Hepatocyte (in vitro differentiated cells): ENCODE data around the gene DAP. TPM values are rescaled to one million over a fixed set of nuclear protein-coding genes. Genes with fewer than 3 reads are reported as not detected.

ENCODE experiments used
- DNase-seq: peaks from one replicate; pipeline ENCODE4 v3.0.0-alpha.2; 2016; ENCODE audit warnings: low spot score
- H2AFZ ChIP-seq: fragments of 200-600 bp; sonication (generic); 2 replicates; pipeline ENCODE4 v1.6.0; 2016; ENCODE audit warnings: antibody characterized with exemption, mild to moderate bottlenecking
- H3K27ac ChIP-seq: fragments of 200-600 bp; sonication (generic); 2 replicates; pipeline ENCODE4 v1.5.1; 2016; ENCODE audit warnings: mild to moderate bottlenecking
- H3K27me3 ChIP-seq: fragments of 200-600 bp; sonication (generic); 2 replicates; pipeline ENCODE4 v1.6.1; 2016
- H3K36me3 ChIP-seq: fragments of 200-600 bp; sonication (generic); replicated peaks from 2 replicates; pipeline ENCODE4 v1.5.1; 2016; ENCODE audit warnings: low read depth; ENCODE audit not compliant: insufficient read depth
- H3K4me1 ChIP-seq: fragments of 200-600 bp; sonication (generic); 2 replicates; pipeline ENCODE4 v1.5.1; 2016; ENCODE audit warnings: mild to moderate bottlenecking, moderate library complexity; ENCODE audit not compliant: insufficient read depth
- H3K4me2 ChIP-seq: fragments of 200-600 bp; sonication (generic); 2 replicates; pipeline ENCODE4 v1.6.0; 2016
- H3K4me3 ChIP-seq: fragments of 200-600 bp; sonication (generic); 2 replicates; pipeline ENCODE4 v1.5.1; 2016; ENCODE audit warnings: mild to moderate bottlenecking
- H3K79me2 ChIP-seq: fragments of 200-600 bp; sonication (generic); 2 replicates; pipeline ENCODE4 v1.6.0; 2017; ENCODE audit warnings: mild to moderate bottlenecking
- H3K9me2 ChIP-seq: fragments of 200-600 bp; sonication (generic); replicated peaks from 2 replicates; pipeline ENCODE4 v1.6.0; 2017; ENCODE audit warnings: mild to moderate bottlenecking; ENCODE audit not compliant: insufficient read depth
- H3K9me3 ChIP-seq: fragments of 200-600 bp; sonication (generic); 2 replicates; pipeline ENCODE4 v1.5.1; 2016; ENCODE audit warnings: low read depth, mild to moderate bottlenecking
- H4K20me1 ChIP-seq: fragments of 200-600 bp; sonication (generic); 2 replicates; pipeline ENCODE4 v1.6.0; 2016; ENCODE audit warnings: mild to moderate bottlenecking; ENCODE audit not compliant: insufficient read depth, poor library complexity, severe bottlenecking
- EZH2 ChIP-seq: fragments of 200-600 bp; sonication (generic); IDR thresholded peaks from 2 replicates; pipeline ENCODE4 v1.6.1; 2016; ENCODE audit warnings: antibody characterized with exemption, mild to moderate bottlenecking, borderline replicate concordance
- EZH2phosphoT487 ChIP-seq: fragments of 200-600 bp; sonication (generic); IDR thresholded peaks from one replicate; pipeline ENCODE4 v1.6.1; 2018; ENCODE audit warnings: antibody characterized with exemption, mild to moderate bottlenecking, low read depth, moderate library complexity; ENCODE audit not compliant: unreplicated experiment, severe bottlenecking
- WGBS: methylation state at CpG from one replicate; pipeline ENCODE4 v1.1.6; 2016; ENCODE audit warnings: low lambda C conversion rate; ENCODE audit errors: missing lambda C conversion rate; 5-methylcytosine and 5-hydroxymethylcytosine counted together
- polyA plus RNA-seq: library from polyadenylated mRNA; unstranded; fragments of >200 nt; fragmentation: Nextera tagmentation; extraction: Ambion mirVana; gene quantifications from 2 replicates; pipeline ENCODE4 v1.2.1, GENCODE V29; 2016
- total RNA-seq: library from RNA; depleted of rRNA; stranded (reverse); fragments of >200 nt; gene quantifications from 2 replicates; pipeline ENCODE4 v1.2.3, GENCODE V29; 2014
- TF ChIP-seq, protein P1 (sequence below): fragments of 200-600 bp; sonication (generic); IDR thresholded peaks from 2 replicates; pipeline ENCODE4 v1.5.1; 2016; ENCODE audit warnings: antibody characterized with exemption, mild to moderate bottlenecking; ENCODE audit not compliant: poor library complexity

Gene DAP
- total and polyA plus RNA-seq, 2 experiments from 2014 or later = 74.8 to 196 TPM

DNA sequence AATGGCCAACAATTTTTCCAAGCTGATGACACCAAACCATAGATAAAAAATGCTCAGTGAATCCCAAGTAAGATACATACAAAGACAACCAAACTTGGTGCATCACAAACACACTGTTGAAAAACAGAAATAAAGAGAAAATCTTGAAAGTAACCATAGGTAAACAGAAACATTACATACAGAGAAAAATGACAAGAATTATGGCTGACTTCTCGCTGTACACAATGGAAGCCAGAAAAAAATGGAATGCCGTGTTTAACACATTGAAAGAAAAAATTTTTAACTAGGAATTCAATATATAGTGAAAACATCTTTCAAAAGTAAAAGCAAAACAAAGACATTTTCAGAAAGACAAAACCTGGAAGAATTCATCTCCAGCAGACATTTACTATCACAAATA lies 20.6 kb downstream of the DAP start:
- WGBS = 100% methylated on average over 2 of the region's 2 CpGs

DNA sequence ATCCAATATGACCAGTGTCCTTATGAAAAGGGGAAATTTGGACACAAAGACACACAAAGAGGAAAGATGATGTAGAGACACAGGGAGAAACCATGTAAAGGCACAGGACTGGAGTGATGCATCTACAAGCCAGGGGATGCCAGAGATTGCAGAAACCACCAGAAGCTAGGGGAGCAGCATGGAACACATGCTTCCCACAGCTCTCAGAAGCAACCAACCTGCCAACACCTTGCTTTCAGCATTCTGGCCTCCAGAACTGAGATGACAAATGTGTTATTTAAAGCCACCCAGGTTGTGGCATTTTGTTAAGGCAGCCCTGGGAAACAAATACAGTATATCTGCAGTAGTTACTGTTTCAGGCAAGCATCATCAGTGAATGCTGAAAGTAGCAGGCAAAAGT lies 23.2 kb downstream of the DAP start:
- Histone ChIP-seq H4K20me1 (peaks cover 14% of the 10 kb centered on the region), H2AFZ (no peak overlapping the region), H3K27me3 (no peaks in the 10 kb centered on the region), H3K9me3 (peaks cover 5% of the 10 kb centered on the region), H3K79me2 (peaks cover 76% of the 10 kb centered on the region), H3K36me3 (no peaks in the 10 kb centered on the region), H3K4me2 (no peak overlapping the region), H3K27ac (no peak overlapping the region), H3K9me2 (no peaks in the 10 kb centered on the region), H3K4me1 (peaks cover 12% of the 10 kb centered on the region), H3K4me3 (no peak overlapping the region)
- TF ChIP-seq, protein P1, sequence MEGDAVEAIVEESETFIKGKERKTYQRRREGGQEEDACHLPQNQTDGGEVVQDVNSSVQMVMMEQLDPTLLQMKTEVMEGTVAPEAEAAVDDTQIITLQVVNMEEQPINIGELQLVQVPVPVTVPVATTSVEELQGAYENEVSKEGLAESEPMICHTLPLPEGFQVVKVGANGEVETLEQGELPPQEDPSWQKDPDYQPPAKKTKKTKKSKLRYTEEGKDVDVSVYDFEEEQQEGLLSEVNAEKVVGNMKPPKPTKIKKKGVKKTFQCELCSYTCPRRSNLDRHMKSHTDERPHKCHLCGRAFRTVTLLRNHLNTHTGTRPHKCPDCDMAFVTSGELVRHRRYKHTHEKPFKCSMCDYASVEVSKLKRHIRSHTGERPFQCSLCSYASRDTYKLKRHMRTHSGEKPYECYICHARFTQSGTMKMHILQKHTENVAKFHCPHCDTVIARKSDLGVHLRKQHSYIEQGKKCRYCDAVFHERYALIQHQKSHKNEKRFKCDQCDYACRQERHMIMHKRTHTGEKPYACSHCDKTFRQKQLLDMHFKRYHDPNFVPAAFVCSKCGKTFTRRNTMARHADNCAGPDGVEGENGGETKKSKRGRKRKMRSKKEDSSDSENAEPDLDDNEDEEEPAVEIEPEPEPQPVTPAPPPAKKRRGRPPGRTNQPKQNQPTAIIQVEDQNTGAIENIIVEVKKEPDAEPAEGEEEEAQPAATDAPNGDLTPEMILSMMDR = no peak
- TF ChIP-seq EZH2phosphoT487 = no peak
- TF ChIP-seq EZH2 = no peak
- no peak for DNase-seq

More for the DNA sequence above, 20.6 kb downstream of the DAP start:
- no peak overlapping the region for H3K4me3 ChIP-seq
- no peak overlapping the region for H3K4me2 ChIP-seq
- peaks cover 7% of the 10 kb centered on the region for H3K36me3 ChIP-seq
- TF ChIP-seq, protein P1 = no peak
- TF ChIP-seq EZH2phosphoT487 (no peak), EZH2 (no peak)
- H3K9me3 ChIP-seq = peaks cover 5% of the 10 kb centered on the region
- no peaks in the 10 kb centered on the region for H3K4me1 ChIP-seq
- H3K9me2 ChIP-seq = no peaks in the 10 kb centered on the region
- no peaks in the 10 kb centered on the region for H3K27me3 ChIP-seq
- H4K20me1 ChIP-seq = peaks cover under 1% of the 10 kb centered on the region
- no peak overlapping the region for H3K27ac ChIP-seq
- H3K79me2 ChIP-seq = peaks cover 82% of the 10 kb centered on the region
- DNase-seq = no peak
- H2AFZ ChIP-seq = no peak overlapping the region

DNA sequence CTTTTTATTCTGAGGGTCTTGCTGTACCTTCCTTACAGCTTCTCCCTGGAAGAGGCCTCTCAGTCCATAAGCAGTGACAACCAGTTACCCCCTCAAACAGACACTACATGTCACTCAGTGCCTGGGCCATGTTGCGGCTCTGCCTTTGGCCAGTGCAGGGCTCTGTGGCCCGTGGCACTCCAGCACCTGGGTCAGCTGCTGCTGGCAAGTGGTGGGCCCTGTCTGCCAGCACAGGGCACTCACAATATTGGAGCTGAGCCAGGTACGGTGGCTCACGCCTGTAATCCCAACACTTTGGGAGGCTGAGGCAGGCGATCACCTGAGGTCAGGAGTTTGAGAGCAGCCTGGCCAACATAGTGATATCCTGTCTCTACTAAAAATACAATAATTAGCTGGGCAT lies 24.2 kb downstream of the DAP start:
- H4K20me1 ChIP-seq = peaks cover 14% of the 10 kb centered on the region
- no peak for DNase-seq
- no peaks in the 10 kb centered on the region for H3K27me3 ChIP-seq
- H3K27ac ChIP-seq = no peak overlapping the region
- peaks cover 77% of the 10 kb centered on the region for H3K79me2 ChIP-seq
- H3K36me3 ChIP-seq = peaks cover 6% of the 10 kb centered on the region
- no peak overlapping the region for H2AFZ ChIP-seq
- no peak overlapping the region for H3K4me3 ChIP-seq
- H3K4me1 ChIP-seq = peaks cover 12% of the 10 kb centered on the region
- no peaks in the 10 kb centered on the region for H3K9me2 ChIP-seq
- peaks cover 5% of the 10 kb centered on the region for H3K9me3 ChIP-seq
- TF ChIP-seq EZH2phosphoT487 = no peak
- TF ChIP-seq, protein P1 = no peak
- no peak for TF ChIP-seq EZH2
- WGBS = 90% methylated on average over 5 of the region's 5 CpGs
- H3K4me2 ChIP-seq = no peak overlapping the region

DNA sequence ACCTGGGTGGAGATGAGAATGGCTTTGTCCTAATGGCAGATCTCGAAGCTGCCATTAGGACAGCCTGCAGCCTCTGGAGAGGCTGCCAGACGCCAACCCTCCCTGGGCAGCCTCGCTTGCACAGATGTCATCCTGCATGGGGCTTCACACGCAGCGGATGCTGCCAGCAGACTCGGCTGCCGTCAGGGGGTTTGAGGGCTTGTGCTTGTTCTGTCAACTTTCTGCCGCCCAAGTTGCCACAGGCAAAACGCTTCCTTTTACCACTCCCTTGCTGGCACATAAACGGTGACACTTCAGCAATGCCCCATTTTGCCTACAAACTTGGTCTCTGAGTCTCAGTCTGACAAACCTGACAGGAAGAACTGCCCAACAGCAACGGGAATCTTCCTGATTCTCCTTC lies 24.7 kb downstream of the DAP start:
- peaks cover 78% of the 10 kb centered on the region for H3K79me2 ChIP-seq
- H3K27ac ChIP-seq = no peak overlapping the region
- 85% methylated on average over 11 of the region's 11 CpGs for WGBS
- H3K36me3 ChIP-seq = peaks cover 6% of the 10 kb centered on the region
- H3K4me2 ChIP-seq = no peak overlapping the region
- no peaks in the 10 kb centered on the region for H3K27me3 ChIP-seq
- DNase-seq = no peak
- peaks cover 14% of the 10 kb centered on the region for H4K20me1 ChIP-seq
- H2AFZ ChIP-seq = no peak overlapping the region
- H3K9me3 ChIP-seq = peaks cover 5% of the 10 kb centered on the region
- TF ChIP-seq EZH2 (no peak), EZH2phosphoT487 (no peak)
- TF ChIP-seq, protein P1 = no peak
- H3K9me2 ChIP-seq = no peaks in the 10 kb centered on the region
- peaks cover 12% of the 10 kb centered on the region for H3K4me1 ChIP-seq
- no peak overlapping the region for H3K4me3 ChIP-seq
